ENCODE results near the gene SQSTM1. TPM values are rescaled to one million over a fixed set of nuclear protein-coding genes. Genes with fewer than 3 reads are reported as not detected.

SQSTM1 gene
- total and polyA plus RNA-seq, 9 of the 15 experiments (the other 6 are each of a cell fraction or from before 2014, with no cell fraction given) = 5.6 to 148 (median 64.0) TPM

GRCh38 chr5:179806250-179807048, 14.3 kb upstream of the SQSTM1 start, which contains the start of gene MGAT4B (continued):
- TF ChIP-seq REST (IDR thresholded peaks at IDR 0.05; ENCODE audit: borderline replicate concordance) (peak; percentile 59), REST (CRISPR knock-in tag; IDR thresholded peaks at IDR 0.05; ENCODE audit: low read depth) (no peak), PCBP1 (IDR thresholded peaks at IDR 0.05; ENCODE audit: low read depth, low read length, poor library complexity, severe bottlenecking) (peak; percentile 41), GMEB1 (CRISPR knock-in tag; IDR thresholded peaks at IDR 0.05) (peak; percentile 83), SMAD4 (CRISPR knock-in tag; conservative IDR thresholded peaks at IDR 0.05) (peak; percentile 64), TCF15 (CRISPR knock-in tag; IDR thresholded peaks at IDR 0.05) (no peak), TEAD4 (IDR thresholded peaks at IDR 0.05; ENCODE audit: low read length) (no peak), TEAD4 (CRISPR knock-in tag; IDR thresholded peaks at IDR 0.05; ENCODE audit: borderline replicate concordance) (no peak), KLF1 (tag; IDR thresholded peaks at IDR 0.05) (no peak), NEUROD1 (IDR thresholded peaks at IDR 0.05; ENCODE audit: borderline replicate concordance, low read depth, low read length, partially characterized antibody) (peak; percentile 99), HNRNPLL (IDR thresholded peaks at IDR 0.05; ENCODE audit: low read depth, low read length, poor library complexity, severe bottlenecking) (peak; percentile 41), RCOR1 (IDR thresholded peaks at IDR 0.05; ENCODE audit: borderline replicate concordance in 1 of 2, low read depth in 2 of 2, low read length in 2 of 2) (peak in 1 of 2 experiments; percentile 71; a peak in 1 of 4 replicates), RB1 (IDR thresholded peaks at IDR 0.05; ENCODE audit: low read depth) (peak; percentile 48), CXXC5 (CRISPR knock-in tag; IDR thresholded peaks at IDR 0.05) (peak; percentile 97), ZNF384 (IDR thresholded peaks at IDR 0.05; ENCODE audit: low read depth, low read length) (no peak)

Measured in K562 (cell line).